HG02571 (cell line): ENCODE measurements around the gene TMED7.
A peak's percentile ranks its signal among the peaks of the same experiment; 100 is the strongest.

ENCODE experiments used
- ATAC-seq: cut with Tn5 transposase; IDR thresholded peaks from one replicate; pipeline ENCODE4 v1.9.1; 2021; ENCODE audit warnings: mild to moderate bottlenecking, moderate library complexity; ENCODE audit not compliant: unreplicated experiment

TMED7 gene

GRCh38 chr5:115627295-115627865 lies 1.5 kb upstream of the TMED7 start:
- ATAC-seq = no peak

- ATAC-seq = peak; percentile 20
Measured at GRCh38 chr5:115626445-115626823, 598 bp upstream of the TMED7 start.

- no peak for ATAC-seq
Measured at GRCh38 chr5:115624994-115625393, 842 bp downstream of the TMED7 start.

- no peak for ATAC-seq
Measured at GRCh38 chr5:115623658-115624057, 2.2 kb downstream of the TMED7 start.

GRCh38 chr5:115621365-115621900 lies 4.4 kb downstream of the TMED7 start:
- no peak for ATAC-seq

GRCh38 chr5:115616892-115617291 lies 8.9 kb downstream of the TMED7 start:
- no peak for ATAC-seq

- ATAC-seq = no peak
Measured at GRCh38 chr5:115616472-115616871, 9.4 kb downstream of the TMED7 start.

GRCh38 chr5:115611873-115612272 lies 14.0 kb downstream of the TMED7 start:
- no peak for ATAC-seq

GRCh38 chr5:115607935-115608334 lies 17.9 kb downstream of the TMED7 start:
- ATAC-seq = no peak

- no peak for ATAC-seq
Measured at GRCh38 chr5:115605436-115605835, 20.4 kb downstream of the TMED7 start.

GRCh38 chr5:115602591-115603125 lies 23.2 kb downstream of the TMED7 start:
- no peak for ATAC-seq

GRCh38 chr5:115601701-115602590 lies 23.9 kb downstream of the TMED7 start, which contains the start of gene TICAM2:
Gene TICAM2 (minus strand): TSS chr5:115602479. CDS start chr5:115581256, 21,223 bp downstream.
- ATAC-seq = peak; percentile 77

- ATAC-seq = no peak
Measured at GRCh38 chr5:115600766-115601165, 25.1 kb downstream of the TMED7 start.

- ATAC-seq = no peak
Measured at GRCh38 chr5:115599924-115600323, 25.9 kb downstream of the TMED7 start.

- peak; percentile 36 for ATAC-seq
Measured at GRCh38 chr5:115599502-115599901, 26.3 kb downstream of the TMED7 start.

- ATAC-seq = no peak
Measured at GRCh38 chr5:115594128-115595047, 31.4 kb downstream of the TMED7 start.

- ATAC-seq = no peak
Measured at GRCh38 chr5:115589043-115589442, 36.8 kb downstream of the TMED7 start.

- no peak for ATAC-seq
Measured at GRCh38 chr5:115588640-115589039, 37.2 kb downstream of the TMED7 start.

- no peak for ATAC-seq
Measured at GRCh38 chr5:115586525-115587146, 39.2 kb downstream of the TMED7 start.

- ATAC-seq = no peak
Measured at GRCh38 chr5:115585265-115585664, 40.6 kb downstream of the TMED7 start.
